GM18505 (cell line): ENCODE data around the gene SIX1.

Experiments used
- ATAC-seq: cut with Tn5 transposase; IDR thresholded peaks from one replicate; pipeline ENCODE4 v1.9.1; 2021; ENCODE audit not compliant: unreplicated experiment
- POLR2A ChIP-seq: IDR thresholded peaks from 4 replicates; pipeline ENCODE4 v1.6.1; 2011; ENCODE audit warnings: borderline replicate concordance; ENCODE audit not compliant: insufficient read depth, insufficient read length; ENCODE audit errors: extremely low read depth

SIX1 gene

GRCh38 chr14:60622210-60622916 is 26.9 kb downstream of the SIX1 start:
- no peak for TF ChIP-seq POLR2A

GRCh38 chr14:60621386-60621785 is 27.9 kb downstream of the SIX1 start:
- no peak for ATAC-seq
- TF ChIP-seq POLR2A: no peak

More at GRCh38 chr14:60622210-60622916, 26.9 kb downstream of the SIX1 start:
- ATAC-seq: no peak

- no peak for ATAC-seq
- no peak for TF ChIP-seq POLR2A
These were observed 31.0 kb downstream of the SIX1 start for GRCh38 chr14:60618241-60618640.

- no peak for ATAC-seq
- TF ChIP-seq POLR2A: no peak
These were observed 32.8 kb downstream of the SIX1 start for GRCh38 chr14:60616461-60616959.

- TF ChIP-seq POLR2A: no peak
- ATAC-seq: no peak
These were observed 47.0 kb downstream of the SIX1 start for GRCh38 chr14:60602291-60602690.

GRCh38 chr14:60599727-60600126 is 49.5 kb downstream of the SIX1 start:
- no peak for TF ChIP-seq POLR2A
- ATAC-seq: no peak

GRCh38 chr14:60596139-60596538 is 53.1 kb downstream of the SIX1 start:
- TF ChIP-seq POLR2A: no peak
- no peak for ATAC-seq

GRCh38 chr14:60594062-60594461 is 55.2 kb downstream of the SIX1 start:
- no peak for TF ChIP-seq POLR2A
- no peak for ATAC-seq
